ENCODE data around the gene GLB1L3.
"Not testable (repeated sequence)": the region's sequence is repeated elsewhere in the genome, so short reads cannot be mapped to it uniquely, and the experiment has no call there.

DNA sequence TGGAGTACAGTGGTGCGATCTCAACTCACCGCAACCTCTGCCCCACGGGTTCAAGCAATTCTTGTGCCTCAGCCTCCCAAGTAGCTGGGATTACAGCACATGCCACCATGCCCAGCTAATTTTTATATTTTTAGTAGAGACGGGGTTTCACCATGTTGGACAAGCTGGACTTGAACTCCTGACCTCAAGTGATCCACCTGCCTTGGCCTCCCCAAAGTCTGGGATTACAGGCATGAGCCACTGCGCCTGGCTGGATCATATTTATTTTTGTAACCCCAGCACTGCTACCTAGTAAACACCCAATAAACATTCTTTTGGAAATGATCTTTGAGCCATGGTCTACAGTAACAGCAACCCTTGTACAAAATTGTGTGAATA lies 21.0 kb upstream of the GLB1L3 start:
- TF ChIP-seq POLR2AphosphoS5 (IDR thresholded peaks at IDR 0.05); CTCF (IDR thresholded peaks at IDR 0.05 in 8 of 11, conservative IDR thresholded peaks at IDR 0.05 in 3 of 11); POLR2A (IDR thresholded peaks at IDR 0.05): not testable (repeated sequence)

Data from spleen (tissue), 7 donors.